Measurements from ENCODE around the gene LDB3. TPM values are rescaled to one million over a fixed set of nuclear protein-coding genes. Genes with fewer than 3 reads are reported as not detected.

The LDB3 gene
- total RNA-seq, 2 experiments from 2014 or later = 0.04 TPM; not detected in 1

DNA sequence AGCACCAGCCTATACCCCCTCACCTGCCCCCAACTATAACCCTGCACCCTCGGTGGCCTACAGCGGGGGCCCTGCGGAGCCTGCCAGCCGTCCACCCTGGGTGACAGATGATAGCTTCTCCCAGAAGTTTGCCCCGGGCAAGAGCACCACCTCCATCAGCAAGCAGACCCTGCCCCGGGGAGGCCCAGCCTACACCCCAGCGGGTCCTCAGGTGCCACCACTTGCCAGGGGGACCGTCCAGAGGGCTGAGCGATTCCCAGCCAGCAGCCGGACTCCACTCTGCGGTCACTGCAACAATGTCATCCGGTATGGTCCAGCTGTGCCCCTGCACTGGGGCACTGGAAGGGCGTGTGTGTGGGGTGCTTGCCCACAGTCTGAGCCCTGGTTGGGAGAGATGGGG is 48.2 kb downstream of the LDB3 start:
- POLR2A ChIA-PET = no interaction called here

DNA sequence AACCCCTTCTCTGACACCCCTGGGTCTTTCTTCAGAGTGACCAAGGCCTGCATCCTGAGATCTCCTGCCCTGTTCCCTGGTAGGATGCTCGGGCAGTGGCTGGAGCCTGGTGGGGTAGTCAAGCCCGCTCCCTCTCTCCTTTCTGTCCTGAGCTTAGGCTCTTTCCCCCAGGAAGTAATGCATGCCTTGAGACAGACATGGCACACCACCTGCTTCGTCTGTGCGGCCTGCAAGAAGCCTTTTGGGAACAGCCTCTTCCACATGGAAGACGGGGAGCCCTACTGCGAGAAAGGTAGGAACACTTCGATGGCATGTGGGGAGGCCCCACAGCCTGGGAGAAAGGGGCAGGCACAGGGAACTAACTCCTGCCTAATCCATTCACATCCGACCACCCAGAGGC is 50.2 kb downstream of the LDB3 start:
- ChIA-PET CTCF (interaction anchor here (0.6 kb wide), 1 partner anchor 17 kb away, joined by 3 read pairs; no protein-coding TSS in a partner anchor), POLR2A (no interaction called here)

More for the DNA sequence above, 48.2 kb downstream of the LDB3 start:
- CTCF ChIA-PET = no interaction called here

- POLR2A ChIA-PET = no interaction called here
- CTCF ChIA-PET = no interaction called here
These were observed 52.9 kb downstream of the LDB3 start for GRCh38 chr10:86721232-86721631.

GRCh38 chr10:86723009-86723408 is 54.7 kb downstream of the LDB3 start:
- ChIA-PET CTCF (interaction anchor here (0.6 kb wide), 1 partner anchor 164 kb away, joined by 3 read pairs; no protein-coding TSS in a partner anchor), POLR2A (no interaction called here)

- ChIA-PET POLR2A (no interaction called here), CTCF (interaction anchor here (0.6 kb wide), 1 partner anchor 150 kb away, joined by 3 read pairs; no protein-coding TSS in a partner anchor)
These were observed 56.1 kb downstream of the LDB3 start for GRCh38 chr10:86724445-86724844.

DNA sequence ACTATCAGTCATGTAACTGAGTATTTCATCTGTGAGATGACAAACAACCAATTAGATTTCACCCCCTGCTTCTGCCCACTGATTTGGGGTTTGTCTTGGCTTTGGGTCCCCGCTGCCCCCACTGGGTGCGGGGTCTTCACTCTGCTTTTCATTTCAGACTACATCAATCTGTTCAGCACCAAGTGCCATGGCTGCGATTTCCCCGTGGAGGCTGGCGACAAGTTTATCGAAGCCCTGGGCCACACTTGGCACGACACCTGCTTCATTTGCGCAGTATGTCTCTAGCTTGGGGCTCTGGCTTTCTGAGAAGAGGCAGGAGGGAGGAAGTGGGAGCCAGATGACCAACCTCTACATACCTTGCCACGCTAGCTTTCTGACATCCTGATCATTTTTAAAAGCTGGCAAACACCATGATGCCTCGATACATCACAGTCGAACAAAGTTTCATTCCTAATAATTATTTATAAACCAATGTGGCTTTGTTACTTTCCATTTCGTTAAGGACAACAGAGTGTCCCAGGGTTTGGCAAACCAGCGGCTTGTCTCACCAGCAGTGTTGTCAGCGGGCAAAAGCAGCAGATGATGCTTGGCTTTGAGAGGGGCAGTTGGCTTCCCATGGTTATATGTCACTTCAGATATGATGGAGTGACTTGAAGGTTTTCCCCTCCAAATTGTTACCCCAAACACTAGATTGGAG is 57.8 kb downstream of the LDB3 start:
- POLR2A ChIA-PET = no interaction called here
- CTCF ChIA-PET = interaction anchor here (1.0 kb wide), 1 partner anchor 32 kb away, joined by 3 read pairs; no protein-coding TSS in a partner anchor

GRCh38 chr10:86726677-86726999 is 58.3 kb downstream of the LDB3 start:
- POLR2A ChIA-PET = no interaction called here
- CTCF ChIA-PET = interaction anchor here (1.0 kb wide), 1 partner anchor 33 kb away, joined by 3 read pairs; no protein-coding TSS in a partner anchor

GRCh38 chr10:86727470-86727869 is 59.2 kb downstream of the LDB3 start:
- POLR2A ChIA-PET = no interaction called here
- CTCF ChIA-PET = interaction anchor here (0.9 to 1.0 kb wide), 2 partner anchors 10 to 34 kb away, joined by 3 read pairs; no protein-coding TSS in a partner anchor

GRCh38 chr10:86728056-86728455 is 59.7 kb downstream of the LDB3 start:
- ChIA-PET CTCF (interaction anchor here (0.9 kb wide), 1 partner anchor 11 kb away, joined by 3 read pairs; no protein-coding TSS in a partner anchor), POLR2A (no interaction called here)

DNA sequence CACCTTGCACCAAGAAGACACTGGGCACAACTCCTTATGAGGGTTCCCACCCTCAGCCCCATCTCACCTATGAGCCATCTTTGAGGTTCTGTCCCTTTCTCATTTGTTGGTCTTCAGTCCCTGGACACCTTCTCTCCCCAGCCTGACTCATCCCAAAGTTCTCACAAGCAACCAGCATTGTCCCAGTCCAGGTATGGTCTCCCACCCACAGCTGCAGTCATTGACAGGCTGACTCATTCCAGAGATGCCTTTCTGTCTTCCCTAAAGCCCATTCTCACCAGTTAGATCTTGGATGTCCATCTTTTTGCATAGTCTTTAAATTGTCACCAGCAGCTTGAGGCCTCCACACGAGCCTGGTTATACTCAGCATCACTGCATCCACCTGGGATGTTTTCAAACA is 61.4 kb downstream of the LDB3 start:
- CTCF ChIA-PET = no interaction called here
- POLR2A ChIA-PET = no interaction called here

DNA sequence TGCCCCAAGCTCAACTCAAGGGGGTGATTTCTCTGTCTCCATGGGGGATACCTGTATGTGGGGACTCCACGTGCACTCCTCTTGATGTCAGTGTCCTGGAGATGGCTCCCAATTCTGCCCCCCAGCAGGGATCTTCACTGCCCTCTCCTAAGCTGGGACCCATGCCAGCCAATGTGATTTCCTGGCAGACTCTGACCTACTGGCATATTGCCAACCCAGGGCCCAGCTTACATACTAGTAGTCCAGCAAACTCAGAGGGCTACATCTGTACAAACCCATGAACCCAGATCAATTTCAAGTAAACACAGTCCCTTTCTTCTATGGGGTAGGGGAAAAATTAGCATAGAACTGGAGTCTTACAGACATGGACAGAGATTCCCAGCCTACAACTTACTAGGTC is 61.9 kb downstream of the LDB3 start:
- ChIA-PET POLR2A (interaction anchor here (0.7 kb wide), 1 partner anchor 42 kb away, joined by 4 read pairs; no protein-coding TSS in a partner anchor), CTCF (no interaction called here)

DNA sequence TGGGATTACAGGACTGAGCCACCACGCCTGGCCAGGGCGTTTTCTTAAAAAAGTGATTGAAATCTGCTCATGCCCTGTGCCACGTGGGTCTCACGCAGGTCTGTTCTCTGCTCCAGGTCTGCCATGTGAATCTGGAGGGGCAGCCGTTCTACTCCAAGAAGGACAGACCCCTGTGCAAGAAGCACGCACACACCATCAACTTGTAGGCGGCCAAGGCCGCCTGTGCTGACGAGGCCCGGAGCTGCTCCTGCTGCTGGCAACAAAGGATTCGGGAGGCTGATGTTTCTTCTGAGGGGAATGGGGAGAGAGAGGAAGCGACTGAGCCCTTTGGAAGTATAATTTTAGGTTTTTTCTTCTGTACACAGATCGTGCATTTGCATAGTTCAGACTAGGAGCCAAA is 64.5 kb downstream of the LDB3 start:
- ChIA-PET POLR2A (no interaction called here), CTCF (no interaction called here)

DNA sequence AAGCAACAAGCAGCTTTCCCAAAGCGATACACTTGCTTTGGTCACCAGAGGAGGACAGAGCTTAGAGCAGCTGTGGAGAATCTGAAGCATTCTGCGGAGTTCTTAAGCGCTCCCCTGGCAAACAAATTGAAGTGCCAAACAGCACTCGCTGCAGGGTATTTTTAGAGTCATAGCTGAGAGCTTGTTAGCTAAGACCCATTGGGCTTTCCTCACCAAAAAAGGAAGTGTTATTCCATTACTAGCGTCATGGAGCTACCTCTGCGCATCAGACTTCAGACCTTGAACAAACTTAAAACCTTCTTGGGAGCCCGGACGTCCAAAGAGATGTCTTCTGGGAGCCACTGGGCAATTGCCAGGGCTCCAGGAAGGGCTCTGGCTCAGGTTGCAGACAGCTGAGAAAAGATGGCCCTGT is 65.0 kb downstream of the LDB3 start:
- CTCF ChIA-PET = no interaction called here
- POLR2A ChIA-PET = no interaction called here

DNA sequence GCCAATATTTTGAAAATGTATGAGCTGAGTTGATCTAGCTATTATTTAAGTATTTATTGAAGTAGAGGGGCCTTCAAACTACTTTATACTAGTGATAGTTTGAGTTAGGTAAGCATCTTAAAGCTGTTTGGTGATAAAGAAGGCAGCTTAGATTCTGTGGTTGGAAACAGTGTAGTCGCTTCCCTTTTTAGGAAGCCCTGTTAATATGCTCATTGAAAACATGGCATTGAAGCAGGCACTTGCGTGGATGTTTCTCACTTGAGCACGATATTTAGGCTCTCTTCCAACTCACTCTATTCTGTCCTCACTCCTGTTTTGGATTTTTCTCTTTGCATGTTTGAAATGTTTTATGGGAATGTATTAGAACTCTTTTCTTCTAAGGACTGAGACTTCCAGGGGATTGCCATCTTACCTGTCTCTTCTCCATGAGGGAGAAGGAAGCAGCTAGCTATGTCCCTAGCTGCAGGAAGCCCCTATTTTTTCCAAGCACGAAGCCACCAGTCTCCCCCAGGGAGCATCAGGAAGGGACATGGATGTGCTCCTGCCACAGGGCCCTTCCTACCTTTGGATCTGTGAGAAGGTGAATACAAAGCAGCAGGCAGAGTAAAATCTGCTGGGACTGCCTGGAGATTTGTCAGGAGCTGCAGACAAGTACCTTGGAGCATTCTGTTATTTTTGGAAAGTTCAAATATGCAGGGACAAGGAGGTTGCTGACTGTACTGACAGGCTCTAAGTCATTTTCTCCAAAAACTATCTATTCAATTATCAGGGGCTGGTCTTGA is 66.1 kb downstream of the LDB3 start:
- ChIA-PET CTCF (interaction anchor here (0.9 to 1.1 kb wide), 2 partner anchors 18 to 67 kb away, joined by 3 to 5 read pairs; no protein-coding TSS in a partner anchor), POLR2A (no interaction called here)

DNA sequence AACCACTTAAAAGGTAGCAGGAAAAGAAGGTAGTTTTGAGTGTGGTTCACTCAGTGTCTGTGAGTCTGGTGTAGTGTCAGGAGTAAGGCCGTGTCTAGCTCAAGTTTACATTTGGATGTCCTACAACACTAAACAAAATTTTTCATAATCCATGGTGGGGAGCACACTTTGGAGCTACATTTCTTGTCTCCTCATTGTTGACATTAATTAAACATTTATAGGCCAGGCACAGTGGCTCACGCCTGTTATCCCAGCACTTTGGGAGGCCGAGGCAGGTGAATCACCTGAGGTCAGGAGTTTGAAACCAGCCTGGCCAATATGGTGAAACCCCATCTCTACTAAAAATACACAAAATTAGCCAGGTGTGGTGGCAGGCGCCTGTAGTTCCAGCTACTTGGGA is 67.0 kb downstream of the LDB3 start:
- ChIA-PET POLR2A (interaction anchor here (0.6 kb wide), 1 partner anchor 1361 kb away, joined by 3 read pairs; no protein-coding TSS in a partner anchor), CTCF (interaction anchor here (0.7 to 1.1 kb wide), 2 partner anchors 16 to 17 kb away, joined by 3 read pairs; no protein-coding TSS in a partner anchor)

DNA sequence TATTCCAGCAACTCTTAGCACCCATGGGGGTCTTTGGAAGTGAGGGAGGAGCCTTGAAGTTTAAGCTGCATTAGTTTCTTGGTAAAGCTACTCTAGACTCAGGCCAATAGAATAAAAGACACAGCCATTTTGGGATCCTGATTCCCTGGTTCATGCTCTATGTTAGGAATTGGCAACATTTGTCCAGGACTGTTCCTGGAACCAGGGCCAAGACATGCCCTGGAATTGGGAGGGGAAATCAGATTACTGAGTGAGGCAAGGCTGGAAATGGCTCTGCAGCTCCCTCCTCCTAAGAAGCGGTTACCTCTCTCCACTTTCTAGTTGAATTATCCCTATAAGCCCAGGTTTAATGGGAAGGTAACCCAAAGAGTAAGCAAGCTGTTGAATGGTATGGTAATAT is 73.9 kb downstream of the LDB3 start:
- CTCF ChIA-PET = no interaction called here
- POLR2A ChIA-PET = no interaction called here

DNA sequence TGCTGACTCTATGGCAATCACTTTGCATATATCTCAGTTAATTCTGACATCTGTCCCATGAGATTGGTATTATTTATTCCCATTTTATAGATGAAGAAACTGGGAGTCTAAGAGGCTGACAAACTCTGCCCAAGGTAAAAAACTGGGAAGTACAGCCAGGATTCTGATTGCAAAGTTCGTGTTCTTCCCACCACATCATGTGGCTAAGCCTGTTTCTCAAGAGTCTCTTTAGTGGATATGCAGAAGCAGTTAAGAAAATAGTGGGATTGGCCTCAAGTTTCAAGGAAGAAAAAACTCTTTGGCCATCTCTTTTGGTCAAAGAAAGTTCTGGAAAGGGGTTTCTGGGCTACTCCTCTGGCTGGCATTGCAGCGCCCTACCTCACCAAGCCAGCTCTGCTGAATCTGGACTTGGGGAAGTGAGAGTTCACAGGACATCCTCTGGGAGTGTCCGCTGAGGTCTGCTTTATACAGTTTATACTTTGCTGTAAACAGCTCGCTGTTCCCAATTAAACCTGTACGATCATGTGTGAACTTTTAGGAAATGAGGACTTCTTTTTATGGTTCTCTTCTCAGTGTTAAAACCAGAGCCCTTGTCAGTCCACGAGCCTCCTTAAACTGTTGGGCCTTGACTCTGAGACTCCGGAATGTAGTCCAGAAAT is 75.9 kb downstream of the LDB3 start:
- ChIA-PET POLR2A (no interaction called here), CTCF (no interaction called here)

- CTCF ChIA-PET = no interaction called here
- POLR2A ChIA-PET = no interaction called here
These were observed 79.7 kb downstream of the LDB3 start for GRCh38 chr10:86747796-86748581.

DNA sequence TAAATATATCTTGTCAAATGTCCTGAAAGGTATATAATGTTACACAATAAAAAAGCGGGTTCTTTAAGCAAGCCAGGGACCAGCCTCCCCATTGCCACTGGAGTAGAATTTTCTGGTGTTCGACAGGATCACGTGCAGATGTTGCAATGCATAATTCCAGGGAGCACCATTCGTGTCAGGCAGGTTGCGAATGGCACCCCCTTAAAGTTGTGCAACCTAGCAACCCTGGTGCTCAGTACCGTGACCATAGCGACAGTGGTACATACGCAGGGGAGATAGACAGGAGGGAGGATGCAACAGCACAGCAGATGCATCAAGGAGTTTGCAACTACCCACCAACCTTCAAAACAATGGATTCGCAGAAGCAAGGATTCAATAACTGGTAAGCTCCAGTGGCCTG is 81.5 kb downstream of the LDB3 start:
- CTCF ChIA-PET = no interaction called here
- POLR2A ChIA-PET = no interaction called here

GRCh38 chr10:86751477-86751876 is 83.2 kb downstream of the LDB3 start:
- ChIA-PET CTCF (interaction anchor here (1.1 kb wide), 1 partner anchor 16 kb away, joined by 3 read pairs; no protein-coding TSS in a partner anchor), POLR2A (no interaction called here)

Measured in activated CD8-positive, alpha-beta memory T cell treated with anti-CD3 and anti-CD28 coated beads for 36 hours (primary cell).